Skeletal muscle satellite cell (primary cell): ENCODE measurements around the gene ZNF469.

Experiments
- H3K27me3 ChIP-seq: 2 replicates; pipeline ENCODE4 v1.7.0; 2013; ENCODE audit warnings: low read length; ENCODE audit not compliant: control insufficient read depth, insufficient read depth
- H3K36me3 ChIP-seq: 2 replicates; pipeline ENCODE4 v1.7.0; 2013; ENCODE audit warnings: mild to moderate bottlenecking, control low read depth, low read length; ENCODE audit not compliant: insufficient read depth
- H3K4me1 ChIP-seq: 2 replicates; pipeline ENCODE4 v1.7.0; 2013; ENCODE audit warnings: low read length; ENCODE audit not compliant: control insufficient read depth, insufficient read depth
- H3K4me2 ChIP-seq: 2 replicates; pipeline ENCODE4 v1.7.0; 2013; ENCODE audit warnings: mild to moderate bottlenecking, low read length
- H3K4me3 ChIP-seq: 2 replicates; pipeline ENCODE4 v1.7.0; 2013; ENCODE audit warnings: low read length
- H3K9ac ChIP-seq: 2 replicates; pipeline ENCODE4 v1.7.0; 2013; ENCODE audit warnings: mild to moderate bottlenecking, low read depth, low read length, moderate library complexity
- H3K9me3 ChIP-seq: replicated peaks from 2 replicates; pipeline ENCODE4 v1.7.0; 2013; ENCODE audit warnings: mild to moderate bottlenecking, control low read depth, low read length

ZNF469 gene

GRCh38 chr16:88349903-88350900 is 32.6 kb upstream of the ZNF469 start:
- Histone ChIP-seq H3K9ac (no peak overlapping the region), H3K27me3 (no peaks in the 10 kb centered on the region)

GRCh38 chr16:88350922-88351321 is 31.8 kb upstream of the ZNF469 start:
- Histone ChIP-seq H3K9ac (no peak overlapping the region), H3K4me1 (no peaks in the 10 kb centered on the region), H3K36me3 (no peaks in the 10 kb centered on the region), H3K27me3 (no peaks in the 10 kb centered on the region), H3K4me2 (no peak overlapping the region), H3K4me3 (no peak overlapping the region), H3K9me3 (no peaks in the 10 kb centered on the region)

More at GRCh38 chr16:88349903-88350900, 32.6 kb upstream of the ZNF469 start:
- Histone ChIP-seq H3K4me1 (no peaks in the 10 kb centered on the region), H3K4me2 (no peak overlapping the region), H3K36me3 (no peaks in the 10 kb centered on the region), H3K9me3 (no peaks in the 10 kb centered on the region), H3K4me3 (no peak overlapping the region)

GRCh38 chr16:88351491-88352101 is 31.2 kb upstream of the ZNF469 start:
- Histone ChIP-seq H3K27me3 (no peaks in the 10 kb centered on the region), H3K4me3 (no peak overlapping the region), H3K4me1 (no peaks in the 10 kb centered on the region), H3K9me3 (no peaks in the 10 kb centered on the region), H3K4me2 (no peak overlapping the region), H3K36me3 (no peaks in the 10 kb centered on the region), H3K9ac (no peak overlapping the region)

GRCh38 chr16:88352261-88353200 is 30.2 kb upstream of the ZNF469 start:
- Histone ChIP-seq H3K9ac (no peak overlapping the region), H3K9me3 (no peaks in the 10 kb centered on the region), H3K36me3 (no peaks in the 10 kb centered on the region), H3K4me3 (no peak overlapping the region), H3K4me2 (no peak overlapping the region), H3K4me1 (no peaks in the 10 kb centered on the region), H3K27me3 (no peaks in the 10 kb centered on the region)

- H3K4me3 ChIP-seq: no peak overlapping the region
- H3K27me3 ChIP-seq: no peaks in the 10 kb centered on the region
- H3K4me1 ChIP-seq: no peaks in the 10 kb centered on the region
- no peaks in the 10 kb centered on the region for H3K9me3 ChIP-seq
- no peak overlapping the region for H3K4me2 ChIP-seq
- no peak overlapping the region for H3K9ac ChIP-seq
- no peaks in the 10 kb centered on the region for H3K36me3 ChIP-seq
These were observed 29.5 kb upstream of the ZNF469 start for GRCh38 chr16:88353232-88353631.

- H3K4me2 ChIP-seq: no peak overlapping the region
- no peaks in the 10 kb centered on the region for H3K4me1 ChIP-seq
- H3K27me3 ChIP-seq: peaks cover under 1% of the 10 kb centered on the region
- no peak overlapping the region for H3K9ac ChIP-seq
- no peaks in the 10 kb centered on the region for H3K36me3 ChIP-seq
- H3K9me3 ChIP-seq: no peaks in the 10 kb centered on the region
- no peak overlapping the region for H3K4me3 ChIP-seq
These were observed 29.1 kb upstream of the ZNF469 start for GRCh38 chr16:88353691-88354090.

GRCh38 chr16:88354229-88355092 is 28.3 kb upstream of the ZNF469 start:
- H3K9ac ChIP-seq: no peak overlapping the region
- H3K4me3 ChIP-seq: no peak overlapping the region
- H3K4me2 ChIP-seq: no peak overlapping the region
- H3K36me3 ChIP-seq: no peaks in the 10 kb centered on the region
- peaks cover 8% of the 10 kb centered on the region for H3K27me3 ChIP-seq
- H3K4me1 ChIP-seq: no peaks in the 10 kb centered on the region
- H3K9me3 ChIP-seq: no peaks in the 10 kb centered on the region

- H3K4me1 ChIP-seq: no peaks in the 10 kb centered on the region
- peaks cover 10% of the 10 kb centered on the region for H3K27me3 ChIP-seq
- no peak overlapping the region for H3K9ac ChIP-seq
- H3K9me3 ChIP-seq: no peaks in the 10 kb centered on the region
- H3K36me3 ChIP-seq: no peaks in the 10 kb centered on the region
- no peak overlapping the region for H3K4me2 ChIP-seq
- H3K4me3 ChIP-seq: no peak overlapping the region
These were observed 27.7 kb upstream of the ZNF469 start for GRCh38 chr16:88355093-88355388.

GRCh38 chr16:88355389-88356123 is 27.2 kb upstream of the ZNF469 start:
- Histone ChIP-seq H3K4me1 (no peaks in the 10 kb centered on the region), H3K4me3 (no peak overlapping the region), H3K27me3 (peaks cover 10% of the 10 kb centered on the region), H3K36me3 (no peaks in the 10 kb centered on the region), H3K9me3 (no peaks in the 10 kb centered on the region), H3K9ac (no peak overlapping the region), H3K4me2 (no peak overlapping the region)

- H3K4me1 ChIP-seq: no peaks in the 10 kb centered on the region
- peaks cover 12% of the 10 kb centered on the region for H3K27me3 ChIP-seq
- no peaks in the 10 kb centered on the region for H3K36me3 ChIP-seq
- H3K4me2 ChIP-seq: no peak overlapping the region
- H3K4me3 ChIP-seq: no peak overlapping the region
- H3K9me3 ChIP-seq: no peaks in the 10 kb centered on the region
- H3K9ac ChIP-seq: no peak overlapping the region
These were observed 26.5 kb upstream of the ZNF469 start for GRCh38 chr16:88356124-88356726.
